ENCODE measurements around the gene CRCP. TPM values are rescaled to one million over a fixed set of nuclear protein-coding genes. Genes with fewer than 3 reads are reported as not detected.

The CRCP gene
- total RNA-seq, 1 experiment from 2014 or later: 36.4 TPM

DNA sequence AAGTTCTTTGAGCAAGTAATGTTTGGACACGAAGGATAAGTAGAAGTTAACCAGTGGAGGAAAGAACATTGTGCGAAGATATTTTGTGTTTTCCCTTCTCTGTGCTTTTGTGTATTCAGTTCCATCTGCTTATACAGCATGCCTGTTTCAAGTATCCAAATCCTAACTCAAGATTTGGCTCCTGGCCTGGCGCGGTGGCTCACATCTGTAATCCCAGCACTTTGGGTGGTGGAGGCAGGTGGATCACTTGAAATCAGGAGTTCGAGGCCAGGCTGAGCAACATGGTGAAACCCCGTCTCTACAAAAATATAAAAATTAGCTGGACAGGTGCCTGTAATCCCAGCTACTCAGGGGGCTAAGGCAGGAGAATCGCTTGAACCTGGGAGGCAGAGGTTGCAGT is 49.7 kb downstream of the CRCP start:
- no peaks in the 10 kb centered on the region for H4K20me1 ChIP-seq (ENCODE audit: low read length)
- H3F3A ChIP-seq (ENCODE audit: low read length, unreplicated experiment): no peaks in the 10 kb centered on the region
- no peak overlapping the region for H3K4me3 ChIP-seq (ENCODE audit: low read length)
- TF ChIP-seq, protein P1, sequence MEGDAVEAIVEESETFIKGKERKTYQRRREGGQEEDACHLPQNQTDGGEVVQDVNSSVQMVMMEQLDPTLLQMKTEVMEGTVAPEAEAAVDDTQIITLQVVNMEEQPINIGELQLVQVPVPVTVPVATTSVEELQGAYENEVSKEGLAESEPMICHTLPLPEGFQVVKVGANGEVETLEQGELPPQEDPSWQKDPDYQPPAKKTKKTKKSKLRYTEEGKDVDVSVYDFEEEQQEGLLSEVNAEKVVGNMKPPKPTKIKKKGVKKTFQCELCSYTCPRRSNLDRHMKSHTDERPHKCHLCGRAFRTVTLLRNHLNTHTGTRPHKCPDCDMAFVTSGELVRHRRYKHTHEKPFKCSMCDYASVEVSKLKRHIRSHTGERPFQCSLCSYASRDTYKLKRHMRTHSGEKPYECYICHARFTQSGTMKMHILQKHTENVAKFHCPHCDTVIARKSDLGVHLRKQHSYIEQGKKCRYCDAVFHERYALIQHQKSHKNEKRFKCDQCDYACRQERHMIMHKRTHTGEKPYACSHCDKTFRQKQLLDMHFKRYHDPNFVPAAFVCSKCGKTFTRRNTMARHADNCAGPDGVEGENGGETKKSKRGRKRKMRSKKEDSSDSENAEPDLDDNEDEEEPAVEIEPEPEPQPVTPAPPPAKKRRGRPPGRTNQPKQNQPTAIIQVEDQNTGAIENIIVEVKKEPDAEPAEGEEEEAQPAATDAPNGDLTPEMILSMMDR (conservative IDR thresholded peaks at IDR 0.05; ENCODE audit: low read depth, low read length): no peak
- TF ChIP-seq EZH2phosphoT487 (IDR thresholded peaks at IDR 0.05; ENCODE audit: borderline replicate concordance, low read length) (no peak), EZH2 (IDR thresholded peaks at IDR 0.05; ENCODE audit: low read length, unreplicated experiment) (no peak)
- no peak overlapping the region for H3K9ac ChIP-seq (ENCODE audit: low read length)
- ChIA-PET CTCF (no interaction called here), POLR2A (ENCODE audit: unreplicated experiment) (no interaction called here)
- H3K9me2 ChIP-seq (replicated peaks; ENCODE audit: low read length): no peaks in the 10 kb centered on the region
- no peak for DNase-seq
- no TSS peak for BruUV-seq (replicated peaks)
- H3K9me3 ChIP-seq (ENCODE audit: low read length): no peaks in the 10 kb centered on the region
- H3K36me3 ChIP-seq (ENCODE audit: low read depth, low read length): no peaks in the 10 kb centered on the region
- ATAC-seq: no peak
- peaks cover 9% of the 10 kb centered on the region; the same call in 1 of the 2 replicates for H3K4me1 ChIP-seq (ENCODE audit: insufficient read depth, low read length)
- H3K79me2 ChIP-seq (ENCODE audit: low read length): no peaks in the 10 kb centered on the region
- no peak overlapping the region for H3K4me2 ChIP-seq (ENCODE audit: low read length)
- H2AFZ ChIP-seq (ENCODE audit: low read length): no peak overlapping the region
- intact Hi-C loops (cut with micrococcal nuclease): no loop called here
- H3K27ac ChIP-seq (ENCODE audit: low read length): no peak overlapping the region
- no peaks in the 10 kb centered on the region for H3K27me3 ChIP-seq (ENCODE audit: low read length)

DNA sequence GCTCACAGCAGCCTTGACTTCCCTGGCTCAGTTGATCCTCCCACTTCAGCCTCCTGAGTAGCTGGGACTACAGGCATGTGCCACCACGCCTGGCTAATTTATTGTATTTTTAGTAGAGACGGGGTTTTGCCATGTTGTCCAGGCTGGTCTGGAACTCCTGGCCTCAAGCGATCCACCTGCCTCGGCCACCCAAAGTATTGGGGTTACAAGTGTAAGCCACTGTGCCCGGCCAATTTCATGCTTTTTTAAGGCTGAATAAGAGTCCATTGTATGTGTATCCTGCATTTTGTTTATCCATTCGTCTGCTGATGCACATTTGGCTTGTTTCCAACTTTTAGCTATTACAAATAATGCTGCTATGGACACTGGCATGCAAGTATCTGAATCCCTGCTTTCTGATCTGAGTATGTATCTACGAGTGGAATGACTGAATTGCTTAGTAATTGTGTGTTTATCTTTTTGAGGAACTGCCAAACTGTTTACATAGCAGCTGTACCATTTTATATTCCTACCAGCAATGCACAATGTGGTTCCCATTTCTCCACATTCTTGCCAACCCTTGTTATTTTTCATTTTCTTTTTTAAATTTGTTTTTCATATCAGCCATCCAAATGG is 53.2 kb downstream of the CRCP start:
- Histone ChIP-seq H3K4me1 (ENCODE audit: insufficient read depth, low read length) (peaks cover 9% of the 10 kb centered on the region; the same call in 1 of the 2 replicates), H3K27me3 (ENCODE audit: low read length) (no peaks in the 10 kb centered on the region), H4K20me1 (ENCODE audit: low read length) (no peaks in the 10 kb centered on the region), H3K79me2 (ENCODE audit: low read length) (no peaks in the 10 kb centered on the region), H3F3A (ENCODE audit: low read length, unreplicated experiment) (no peaks in the 10 kb centered on the region), H3K36me3 (ENCODE audit: low read depth, low read length) (no peaks in the 10 kb centered on the region), H2AFZ (ENCODE audit: low read length) (no peak overlapping the region), H3K9me3 (ENCODE audit: low read length) (no peaks in the 10 kb centered on the region), H3K9me2 (replicated peaks; ENCODE audit: low read length) (no peaks in the 10 kb centered on the region), H3K4me3 (ENCODE audit: low read length) (no peak overlapping the region), H3K4me2 (ENCODE audit: low read length) (no peak overlapping the region), H3K27ac (ENCODE audit: low read length) (peak overlapping the region; percentile 26; the same call in 1 of the 2 replicates), H3K9ac (ENCODE audit: low read length) (no peak overlapping the region)
- DNase-seq (peak; percentile 84), ATAC-seq (peak; percentile 92)
- intact Hi-C loops (cut with micrococcal nuclease): no loop called here
- ChIA-PET POLR2A (ENCODE audit: unreplicated experiment) (no interaction called here), CTCF (interaction anchor here (0.8 kb wide), 1 partner anchor 84 kb away, joined by 3 read pairs; no protein-coding TSS in a partner anchor)
- TF ChIP-seq EZH2 (IDR thresholded peaks at IDR 0.05; ENCODE audit: low read length, unreplicated experiment) (no peak), EZH2phosphoT487 (IDR thresholded peaks at IDR 0.05; ENCODE audit: borderline replicate concordance, low read length) (no peak)
- TF ChIP-seq, protein P1 (conservative IDR thresholded peaks at IDR 0.05; ENCODE audit: low read depth, low read length): no peak
- BruUV-seq (replicated peaks): no TSS peak

DNA sequence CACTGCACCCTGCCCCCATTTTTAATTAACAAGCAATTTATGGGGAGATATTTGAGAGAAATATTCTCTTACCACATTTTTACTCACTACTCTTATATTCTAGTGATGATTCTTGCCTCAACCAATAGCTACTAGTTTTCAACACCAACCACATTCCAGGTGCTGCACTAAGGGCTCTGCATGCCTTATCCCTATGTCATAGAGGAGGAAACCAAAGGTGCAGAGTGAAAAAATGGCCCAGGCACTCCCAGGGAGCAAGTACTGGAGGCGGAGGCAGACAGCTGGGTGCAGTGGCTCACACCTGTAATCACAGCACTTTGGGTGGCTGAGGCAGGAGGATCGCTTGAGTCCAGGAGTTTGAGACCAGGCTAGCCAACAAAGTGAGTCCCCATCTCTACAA is 55.0 kb downstream of the CRCP start:
- Histone ChIP-seq H3K4me3 (ENCODE audit: low read length) (no peak overlapping the region), H3K27ac (ENCODE audit: low read length) (no peak overlapping the region), H3K36me3 (ENCODE audit: low read depth, low read length) (no peaks in the 10 kb centered on the region), H3K27me3 (ENCODE audit: low read length) (no peaks in the 10 kb centered on the region), H3K9me2 (replicated peaks; ENCODE audit: low read length) (no peaks in the 10 kb centered on the region), H3K9me3 (ENCODE audit: low read length) (no peaks in the 10 kb centered on the region), H3F3A (ENCODE audit: low read length, unreplicated experiment) (no peaks in the 10 kb centered on the region), H3K9ac (ENCODE audit: low read length) (no peak overlapping the region), H3K4me2 (ENCODE audit: low read length) (no peak overlapping the region), H2AFZ (ENCODE audit: low read length) (no peak overlapping the region), H3K4me1 (ENCODE audit: insufficient read depth, low read length) (peaks cover 9% of the 10 kb centered on the region; the same call in 1 of the 2 replicates), H4K20me1 (ENCODE audit: low read length) (no peaks in the 10 kb centered on the region), H3K79me2 (ENCODE audit: low read length) (no peaks in the 10 kb centered on the region)
- no peak for DNase-seq
- BruUV-seq (replicated peaks): no TSS peak
- no peak for TF ChIP-seq EZH2 (IDR thresholded peaks at IDR 0.05; ENCODE audit: low read length, unreplicated experiment)
- TF ChIP-seq, protein P1 (conservative IDR thresholded peaks at IDR 0.05; ENCODE audit: low read depth, low read length): no peak
- TF ChIP-seq EZH2phosphoT487 (IDR thresholded peaks at IDR 0.05; ENCODE audit: borderline replicate concordance, low read length): no peak
- intact Hi-C loops (cut with micrococcal nuclease): no loop called here
- ATAC-seq: no peak
- ChIA-PET CTCF (no interaction called here), POLR2A (ENCODE audit: unreplicated experiment) (no interaction called here)
